NCI-H524 (cell line): ENCODE results near the gene USP36.

Experiments
- DNase-seq, 2 experiments: peaks; one replicate each; lab custom pipeline; 2025; lab: John Stamatoyannopoulos, UW

USP36 gene

DNA sequence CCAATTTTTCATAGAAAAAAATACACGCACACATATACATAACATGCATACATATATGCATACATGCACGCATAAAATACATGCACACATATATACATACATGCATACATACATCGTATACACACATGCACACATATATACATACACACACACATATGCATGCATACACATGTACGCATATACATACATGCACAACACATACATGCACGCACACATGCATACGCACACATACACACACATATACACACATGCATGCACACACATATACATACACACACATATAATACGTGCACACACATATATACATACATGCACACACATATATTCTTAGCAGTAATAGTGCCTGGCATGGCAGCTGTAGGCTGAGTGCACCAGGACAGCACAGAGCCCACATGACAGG is 24.9 kb downstream of the USP36 start:
- no peak for DNase-seq

DNA sequence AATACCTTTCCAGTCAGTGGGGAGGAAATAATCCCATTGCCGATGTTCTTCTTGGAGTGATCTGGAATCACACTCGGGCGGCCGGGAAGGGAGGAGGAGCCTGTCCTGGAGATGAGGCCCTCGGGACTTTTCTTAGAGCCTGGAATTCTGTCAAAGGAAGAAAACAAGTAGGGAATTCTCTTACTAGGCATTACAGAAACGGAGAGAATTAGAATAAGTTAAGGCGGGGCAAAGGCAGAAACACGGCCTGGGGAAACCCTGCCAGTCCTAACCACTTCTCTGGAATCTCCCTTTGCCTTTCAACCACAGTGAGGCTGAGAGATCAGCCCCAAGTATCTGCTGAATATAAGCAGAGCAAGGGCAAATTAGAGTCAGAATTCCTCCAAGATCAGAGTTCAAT is 27.8 kb downstream of the USP36 start:
- no peak for DNase-seq

DNA sequence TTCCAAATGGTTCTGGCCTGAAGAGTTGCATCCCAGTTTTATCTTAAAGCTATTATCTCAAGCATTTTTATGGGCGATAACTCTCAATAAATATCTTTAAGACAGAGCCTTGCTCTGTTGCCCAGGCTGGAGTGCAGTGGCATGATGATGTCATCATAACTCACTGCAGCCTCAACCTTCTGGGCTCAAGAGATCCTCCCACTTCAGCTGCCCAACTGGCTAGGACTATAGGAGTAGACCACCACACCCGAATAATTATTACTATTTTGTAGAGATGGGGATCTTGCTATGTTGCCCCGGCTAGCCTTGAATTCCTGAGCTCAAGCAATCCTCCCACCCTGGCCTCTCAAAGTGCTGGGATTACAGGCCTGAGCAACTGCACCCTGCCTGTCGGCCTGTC is 32.5 kb downstream of the USP36 start:
- DNase-seq = no peak

- DNase-seq = no peak
Observed at GRCh38 chr17:78806451-78806850, 34.2 kb downstream of the USP36 start.

DNA sequence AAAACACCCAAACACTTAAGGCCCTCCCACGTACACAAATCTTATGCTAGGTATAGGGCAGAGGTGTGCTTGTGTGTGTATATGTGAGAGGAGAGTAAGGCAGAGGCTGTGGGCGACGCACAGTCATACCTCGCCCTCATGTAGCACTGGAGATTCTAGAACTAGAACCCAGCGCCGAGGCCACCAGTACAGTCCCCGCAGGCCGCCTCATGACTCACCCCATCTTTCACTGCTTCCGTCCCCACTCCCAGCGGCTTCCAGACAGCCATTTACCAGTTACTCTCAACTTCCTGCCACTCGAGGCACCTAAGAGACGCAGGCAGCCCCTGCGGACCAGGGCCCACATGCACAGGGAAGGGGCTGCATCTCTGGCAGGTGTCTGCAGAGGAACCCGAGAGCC is 35.3 kb downstream of the USP36 start:
- DNase-seq = no peak

DNA sequence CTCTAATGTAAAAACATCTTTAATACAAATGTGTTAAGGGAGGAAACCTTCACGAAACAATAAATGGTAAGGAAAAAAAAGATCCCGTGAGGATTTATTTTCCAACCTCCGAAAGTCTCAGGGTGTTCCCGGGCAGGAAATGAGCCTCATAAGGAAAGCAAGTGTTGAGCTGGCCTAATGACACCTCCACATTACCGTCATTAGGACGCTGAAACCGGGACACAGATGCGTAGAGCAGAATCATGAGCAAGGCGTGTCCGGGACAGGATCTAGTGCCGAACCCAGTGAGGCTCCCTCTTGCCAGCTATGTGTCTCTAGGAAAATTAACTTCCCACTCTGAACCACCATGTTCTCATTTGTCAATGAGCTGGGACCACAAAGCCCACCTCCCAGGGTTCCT is 35.8 kb downstream of the USP36 start:
- no peak for DNase-seq

- no peak for DNase-seq
Observed at GRCh38 chr17:78803186-78803845, 37.3 kb downstream of the USP36 start.

GRCh38 chr17:78802459-78802858 is 38.2 kb downstream of the USP36 start:
- no peak for DNase-seq

- DNase-seq = no peak
Observed at GRCh38 chr17:78802008-78802407, 38.6 kb downstream of the USP36 start.

- no peak for DNase-seq
Observed at GRCh38 chr17:78800132-78800931, 40.3 kb downstream of the USP36 start.

DNA sequence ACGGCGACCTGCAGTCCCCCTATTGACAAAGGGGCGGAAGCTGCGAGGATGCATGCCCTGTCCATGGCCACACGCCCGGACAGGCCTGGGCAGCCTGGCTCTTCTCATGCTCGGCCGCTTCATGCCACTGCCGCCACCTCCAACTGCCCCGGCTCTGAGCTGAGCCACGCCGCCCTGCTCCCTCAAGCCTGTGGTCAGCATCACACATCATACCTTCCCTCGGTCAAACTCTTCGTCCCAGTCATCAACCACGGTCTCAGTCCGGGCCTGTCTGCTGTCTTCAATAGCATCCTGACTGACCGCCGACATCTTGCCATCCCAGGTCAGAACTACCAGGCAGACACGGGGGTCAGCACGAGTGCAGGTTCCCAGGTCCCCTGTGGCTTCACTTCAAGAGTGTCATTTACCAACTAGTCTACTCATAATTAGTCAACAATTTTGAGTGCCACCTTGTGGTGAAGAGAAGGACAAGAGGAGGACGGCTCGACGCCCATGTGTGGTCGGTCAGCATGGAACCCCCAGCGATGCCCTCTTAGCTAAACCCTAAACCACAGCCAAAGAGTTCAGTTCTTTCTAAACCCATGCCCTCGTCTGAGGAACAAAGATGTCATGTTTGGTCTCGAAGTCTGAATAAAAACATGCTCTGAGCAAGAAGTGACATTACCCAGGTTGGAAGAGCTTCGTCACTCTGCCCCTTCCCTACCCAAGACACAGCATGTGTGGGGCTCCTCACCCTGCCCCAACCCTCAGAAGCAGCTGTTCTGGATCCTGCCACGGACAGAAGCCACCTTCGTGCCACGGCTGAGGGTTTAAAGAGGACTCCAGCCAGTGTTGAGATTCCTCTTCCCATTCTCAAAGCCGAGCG is 41.7 kb downstream of the USP36 start:
- peak; percentile 35 to 70 for DNase-seq

GRCh38 chr17:78797691-78798585 is 42.7 kb downstream of the USP36 start:
- no peak for DNase-seq

DNA sequence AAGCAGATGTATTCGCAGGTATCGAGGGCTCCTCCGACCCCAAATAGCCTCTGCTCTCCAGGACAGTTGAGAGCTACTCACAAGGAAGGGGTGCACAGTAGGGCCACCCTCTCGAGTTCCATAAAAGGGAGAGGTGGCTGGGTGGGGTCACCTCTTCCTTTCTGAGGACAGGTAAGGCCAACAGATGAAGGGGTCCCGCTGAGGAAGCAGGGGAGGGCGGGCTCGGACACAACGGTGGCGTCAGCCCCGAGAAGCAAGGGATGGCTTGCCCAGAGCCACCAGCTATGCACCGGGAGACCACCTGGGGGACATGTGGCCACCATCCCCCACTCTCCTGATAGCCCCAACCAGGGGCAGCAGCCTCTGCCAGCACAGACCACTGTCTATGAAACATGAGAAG is 43.4 kb downstream of the USP36 start:
- no peak for DNase-seq

GRCh38 chr17:78796517-78796900 is 44.1 kb downstream of the USP36 start:
- no peak for DNase-seq

DNA sequence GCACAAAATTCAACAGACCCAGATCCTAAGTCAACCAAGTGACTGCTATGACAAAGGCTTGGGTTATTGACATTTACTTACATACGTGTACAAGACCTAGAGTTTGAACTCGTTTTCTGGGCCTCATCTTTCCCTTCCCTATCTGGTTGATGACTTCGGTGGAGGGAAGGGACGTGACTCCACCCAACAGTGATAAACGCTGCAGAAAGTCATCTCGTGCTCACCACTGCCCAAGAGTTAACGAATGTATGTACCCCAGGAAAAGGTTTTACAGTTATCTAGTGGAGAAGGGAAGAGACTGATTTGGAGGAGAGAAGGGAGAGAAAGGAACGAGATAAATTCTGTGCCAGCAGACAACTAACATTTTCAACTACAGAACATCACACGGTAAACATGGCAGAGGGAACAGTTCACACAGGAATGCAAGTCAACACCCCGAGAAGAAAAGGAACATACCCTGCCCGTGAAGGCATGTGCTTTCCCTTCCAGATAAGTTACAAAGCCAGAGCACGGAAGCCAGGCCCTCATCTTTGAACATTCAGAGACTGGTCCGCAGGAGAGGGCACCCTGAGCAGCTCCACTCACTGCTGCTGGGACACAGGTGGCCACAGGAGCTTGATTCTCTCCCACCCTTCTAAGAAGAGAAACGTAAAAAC is 44.6 kb downstream of the USP36 start:
- DNase-seq = no peak

- DNase-seq = no peak
Observed at GRCh38 chr17:78794864-78795640, 45.6 kb downstream of the USP36 start.

- DNase-seq = no peak
Observed at GRCh38 chr17:78794399-78794798, 46.2 kb downstream of the USP36 start.

DNA sequence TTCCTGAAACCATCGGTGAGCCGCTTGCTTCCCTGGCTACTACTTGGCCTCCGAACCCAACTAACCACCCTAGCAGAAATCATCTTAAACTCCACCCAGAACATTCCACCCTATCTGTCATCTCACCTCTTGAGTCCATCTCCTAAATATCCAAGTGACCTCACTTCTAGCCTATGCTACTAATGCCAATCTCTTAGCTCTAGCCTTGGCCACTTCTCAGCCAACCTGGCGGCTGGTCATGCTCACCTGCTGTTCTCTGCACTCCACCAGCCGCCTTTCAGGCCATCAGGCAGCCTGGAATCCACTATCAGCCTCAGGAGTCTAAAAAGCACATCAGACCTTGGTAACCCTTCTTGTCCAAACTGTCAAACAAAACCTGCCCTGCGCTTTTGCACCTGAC is 46.6 kb downstream of the USP36 start:
- DNase-seq = no peak

DNA sequence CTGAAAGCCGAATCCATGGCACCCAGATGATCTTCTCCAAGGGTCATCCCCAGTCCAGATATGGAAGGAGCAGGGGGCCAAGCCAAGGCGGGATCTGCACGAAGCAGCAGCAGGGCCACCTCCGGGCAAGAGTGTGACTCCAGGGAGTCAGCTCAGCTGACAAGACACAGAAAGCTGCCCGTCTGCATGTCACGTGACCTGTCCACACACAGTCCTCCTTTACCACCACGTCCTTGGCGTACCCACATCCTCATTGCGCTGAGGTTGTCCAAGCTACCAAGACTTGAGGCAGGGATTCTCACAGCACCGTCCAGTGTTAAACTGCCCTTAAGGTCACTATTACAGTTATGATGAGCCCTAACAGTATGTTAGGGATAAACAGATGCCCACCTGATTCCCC is 47.2 kb downstream of the USP36 start:
- DNase-seq = no peak
